D721Med (cell line): ENCODE data around the gene AFF2.

Source experiments
- DNase-seq: peaks from one replicate; pipeline ENCODE4 v3.0.0; 2011; ENCODE audit warnings: low spot score; ENCODE audit not compliant: insufficient read length
- FAIRE-seq: peaks from 2 replicates; lab custom pipeline; 2011; peaks lifted over from hg19 to GRCh38; lab: Jason Lieb, UNC
- TF ChIP-seq, protein P1 (sequence below): IDR thresholded peaks from 2 replicates; pipeline ENCODE4 v1.5.1; 2012; ENCODE audit warnings: mild to moderate bottlenecking, control low read depth; ENCODE audit not compliant: insufficient read depth; ENCODE audit errors: missing control alignments

Gene AFF2

DNA sequence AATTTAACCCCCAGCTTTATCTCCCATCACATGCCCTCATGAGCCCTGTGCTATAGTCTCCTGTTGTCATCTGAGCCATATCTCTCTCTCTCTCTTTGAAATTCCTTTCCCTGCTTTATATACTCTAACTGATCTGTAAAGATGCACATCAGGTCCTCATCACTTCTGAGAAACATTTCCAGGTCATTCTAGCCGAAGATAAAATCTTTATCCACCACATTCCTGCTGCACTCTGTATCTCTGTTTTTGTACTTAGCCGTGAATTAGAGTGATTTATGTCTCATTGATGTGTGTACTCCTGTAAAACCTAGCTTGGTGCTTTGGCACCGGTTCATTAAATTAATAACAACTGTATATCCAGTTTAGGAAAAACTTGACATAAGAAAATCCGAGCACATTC lies 113.2 kb downstream of the AFF2 start:
- FAIRE-seq (no peak), DNase-seq (no peak)
- TF ChIP-seq, protein P1, sequence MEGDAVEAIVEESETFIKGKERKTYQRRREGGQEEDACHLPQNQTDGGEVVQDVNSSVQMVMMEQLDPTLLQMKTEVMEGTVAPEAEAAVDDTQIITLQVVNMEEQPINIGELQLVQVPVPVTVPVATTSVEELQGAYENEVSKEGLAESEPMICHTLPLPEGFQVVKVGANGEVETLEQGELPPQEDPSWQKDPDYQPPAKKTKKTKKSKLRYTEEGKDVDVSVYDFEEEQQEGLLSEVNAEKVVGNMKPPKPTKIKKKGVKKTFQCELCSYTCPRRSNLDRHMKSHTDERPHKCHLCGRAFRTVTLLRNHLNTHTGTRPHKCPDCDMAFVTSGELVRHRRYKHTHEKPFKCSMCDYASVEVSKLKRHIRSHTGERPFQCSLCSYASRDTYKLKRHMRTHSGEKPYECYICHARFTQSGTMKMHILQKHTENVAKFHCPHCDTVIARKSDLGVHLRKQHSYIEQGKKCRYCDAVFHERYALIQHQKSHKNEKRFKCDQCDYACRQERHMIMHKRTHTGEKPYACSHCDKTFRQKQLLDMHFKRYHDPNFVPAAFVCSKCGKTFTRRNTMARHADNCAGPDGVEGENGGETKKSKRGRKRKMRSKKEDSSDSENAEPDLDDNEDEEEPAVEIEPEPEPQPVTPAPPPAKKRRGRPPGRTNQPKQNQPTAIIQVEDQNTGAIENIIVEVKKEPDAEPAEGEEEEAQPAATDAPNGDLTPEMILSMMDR = no peak

- no peak for FAIRE-seq
- TF ChIP-seq, protein P1 = no peak
- DNase-seq = no peak
Observed at GRCh38 chrX:148615491-148615890, 115.1 kb downstream of the AFF2 start.

DNA sequence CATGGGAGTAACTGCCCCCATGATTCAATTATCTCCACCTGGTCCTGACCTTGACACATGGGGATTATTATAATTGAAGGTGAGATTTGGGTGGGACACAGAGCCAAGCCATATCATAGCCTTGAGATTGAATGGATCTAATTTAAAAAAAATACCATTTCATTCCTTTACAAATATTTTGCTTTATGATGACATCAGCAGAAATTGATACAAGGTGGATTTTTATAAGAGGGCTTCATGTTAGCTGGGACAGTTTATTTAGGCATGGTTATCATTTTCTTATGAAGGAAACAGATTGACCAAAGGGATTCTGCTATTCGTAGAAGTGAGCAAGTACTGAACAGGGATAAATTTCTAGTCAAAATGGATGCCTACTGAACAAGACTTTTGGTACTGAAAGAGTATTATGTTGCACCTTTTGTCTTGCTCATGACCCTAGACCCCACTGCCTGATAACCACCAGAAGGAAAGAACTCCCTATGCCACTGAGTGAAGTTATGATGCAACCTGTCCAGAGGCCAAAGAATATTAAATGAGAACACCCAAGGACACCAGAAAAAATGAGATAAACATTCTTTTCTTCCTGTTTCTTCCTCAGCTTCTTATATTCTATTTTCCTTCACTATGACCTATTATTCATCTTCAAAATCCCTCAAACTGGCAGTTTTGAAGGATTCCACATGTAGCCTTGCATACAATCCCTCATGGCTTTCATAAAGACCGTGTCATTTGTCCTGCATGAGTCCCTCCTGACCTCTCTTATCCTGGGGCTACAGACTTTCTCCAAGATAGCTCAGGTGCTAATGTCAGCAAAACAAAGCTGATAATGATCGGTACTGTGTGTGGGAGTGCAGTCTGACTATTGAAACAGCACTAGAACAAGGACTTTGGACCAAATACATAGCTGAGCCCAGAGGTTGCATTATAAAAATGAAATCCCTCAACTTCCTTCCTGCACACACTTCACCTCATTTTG lies 118.3 kb downstream of the AFF2 start:
- TF ChIP-seq, protein P1 = no peak
- no peak for DNase-seq
- no peak for FAIRE-seq

DNA sequence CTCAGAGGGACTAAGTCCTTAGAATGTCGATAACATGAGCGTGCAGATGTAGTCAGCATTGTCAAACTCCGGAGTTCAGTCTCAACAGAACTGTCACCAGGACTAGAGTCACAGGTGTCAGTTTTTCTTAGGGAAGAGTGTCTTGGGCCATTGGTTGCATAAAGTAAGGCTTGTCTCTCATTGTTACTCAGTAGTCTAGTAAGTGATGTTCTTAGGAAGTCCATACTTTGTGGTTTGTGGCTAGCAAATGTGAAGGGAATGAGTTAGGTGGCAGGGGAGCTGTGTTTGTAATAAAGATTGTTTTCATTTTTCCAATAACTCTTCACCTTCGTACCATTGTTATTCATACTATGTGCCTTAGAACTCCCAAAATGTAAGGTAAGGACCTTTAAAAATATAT lies 119.6 kb downstream of the AFF2 start:
- no peak for DNase-seq
- FAIRE-seq = no peak
- TF ChIP-seq, protein P1 = no peak

DNA sequence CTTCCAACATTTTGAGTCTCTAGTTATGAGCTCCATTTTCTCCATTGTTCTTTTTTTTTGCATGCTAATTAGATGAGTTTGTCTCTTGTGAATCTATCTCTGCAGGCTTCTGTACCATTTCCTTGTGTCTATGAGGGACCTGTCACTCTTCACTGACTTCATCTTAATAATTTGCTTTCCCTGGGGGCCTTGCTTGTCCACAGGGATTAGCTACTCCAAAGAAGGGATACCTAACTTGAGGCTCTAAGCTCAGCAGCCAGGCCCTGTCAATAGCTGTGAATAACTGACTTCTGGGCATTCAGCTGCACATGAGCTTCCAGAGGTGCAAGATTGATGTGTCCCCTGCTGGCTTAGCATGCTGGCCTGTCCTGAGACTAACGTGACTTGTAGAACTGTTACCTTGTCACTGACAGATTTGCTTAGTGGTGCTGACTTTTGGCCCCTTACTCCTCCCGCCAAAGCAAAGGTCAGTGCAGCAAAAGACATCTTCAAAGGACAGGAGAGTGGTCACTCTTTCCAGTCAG lies 124.6 kb downstream of the AFF2 start:
- TF ChIP-seq, protein P1 = no peak
- FAIRE-seq = no peak
- no peak for DNase-seq

- no peak for DNase-seq
- FAIRE-seq = no peak
- TF ChIP-seq, protein P1 = no peak
Observed at GRCh38 chrX:148628621-148629020, 128.2 kb downstream of the AFF2 start.

- FAIRE-seq = no peak
- TF ChIP-seq, protein P1 = no peak
- no peak for DNase-seq
Observed at GRCh38 chrX:148629434-148629833, 129.0 kb downstream of the AFF2 start.
